ENCODE data around the gene CCR2.

GRCh38 chr3:46350262-46350565 lies 3.7 kb upstream of the CCR2 start:
- TF ChIP-seq CTCF (IDR thresholded peaks at IDR 0.05) (no peak), POLR2A (IDR thresholded peaks at IDR 0.05) (no peak)
